HepG2 (cell line): Measurements from ENCODE around the gene ATP6V0E2. TPM values are rescaled to one million over a fixed set of nuclear protein-coding genes. Genes with fewer than 3 reads are reported as not detected.

Experiments used
- CCAR2 ChIP-seq: fragments of 200-400 bp; formaldehyde crosslinking; optimal IDR thresholded peaks from 2 replicates; pipeline ENCODE3; 2018; ENCODE audit warnings: low read depth, mild to moderate bottlenecking, low read length, moderate library complexity
- FOXJ3 ChIP-seq: sonication (generic); formaldehyde crosslinking; IDR thresholded peaks from 2 replicates; pipeline ENCODE4 v1.4.0; 2020; ENCODE audit warnings: missing genetic modification reagents, mild to moderate bottlenecking, borderline replicate concordance
- GABPB1 ChIP-seq: IDR thresholded peaks from 2 replicates; pipeline ENCODE4 v1.6.1; 2016; ENCODE audit warnings: mild to moderate bottlenecking, missing genetic modification reagents, moderate library complexity, missing compliant biosample characterization
- GPN1 ChIP-seq: sonication (generic); formaldehyde crosslinking; IDR thresholded peaks from 2 replicates; pipeline ENCODE4 v1.5.1; 2020; ENCODE audit warnings: missing genetic modification reagents, borderline replicate concordance
- GTF3A ChIP-seq: sonication (generic); formaldehyde crosslinking; conservative IDR thresholded peaks from 2 replicates; pipeline ENCODE4 v1.4.0; 2020; ENCODE audit warnings: mild to moderate bottlenecking, missing genetic modification reagents
- GZF1 ChIP-seq: sonication (generic); formaldehyde crosslinking; IDR thresholded peaks from 2 replicates; pipeline ENCODE4 v1.5.1; 2020; ENCODE audit warnings: mild to moderate bottlenecking, missing genetic modification reagents
- KAT8 ChIP-seq: IDR thresholded peaks from 2 replicates; pipeline ENCODE4 v1.6.1; 2016; ENCODE audit warnings: missing genetic modification reagents, missing compliant biosample characterization
- POGZ ChIP-seq: sonication (generic); formaldehyde crosslinking; IDR thresholded peaks from 2 replicates; pipeline ENCODE4 v1.4.0; 2020; ENCODE audit warnings: mild to moderate bottlenecking, missing genetic modification reagents
- POLR2AphosphoS5 ChIP-seq: IDR thresholded peaks from 2 replicates; pipeline ENCODE4 v1.6.1; 2012; ENCODE audit warnings: low read depth, low read length
- RBM22 ChIP-seq: fragments of 200-400 bp; formaldehyde crosslinking; optimal IDR thresholded peaks from 2 replicates; pipeline ENCODE3; 2017; ENCODE audit warnings: mild to moderate bottlenecking, low read length, moderate library complexity
- RFXANK ChIP-seq: IDR thresholded peaks from 2 replicates; pipeline ENCODE4 v1.6.1; 2016
- SP140L ChIP-seq: sonication (generic); formaldehyde crosslinking; IDR thresholded peaks from 2 replicates; pipeline ENCODE4 v1.4.0; 2020; ENCODE audit warnings: missing genetic modification reagents, borderline replicate concordance
- TBL1XR1 ChIP-seq: fragments of 150-350 bp; IDR thresholded peaks from 2 replicates; pipeline ENCODE4 v1.6.1; 2014; ENCODE audit warnings: borderline replicate concordance, low read length; ENCODE audit not compliant: partially characterized antibody
- ZNF17 ChIP-seq: sonication (generic); formaldehyde crosslinking; IDR thresholded peaks from 2 replicates; pipeline ENCODE4 v1.5.0; 2020; ENCODE audit warnings: mild to moderate bottlenecking, missing genetic modification reagents
- ZNF180 ChIP-seq: sonication (generic); formaldehyde crosslinking; IDR thresholded peaks from 2 replicates; pipeline ENCODE4 v1.4.0; 2020; ENCODE audit warnings: low read depth, missing genetic modification reagents, borderline replicate concordance
- ZNF292 ChIP-seq: sonication (generic); formaldehyde crosslinking; IDR thresholded peaks from 2 replicates; pipeline ENCODE4 v1.8.1; 2022; ENCODE audit warnings: mild to moderate bottlenecking, low read depth, missing genetic modification reagents, borderline replicate concordance
- ZNF430 ChIP-seq: sonication (generic); formaldehyde crosslinking; IDR thresholded peaks from 2 replicates; pipeline ENCODE4 v1.9.0; 2021; ENCODE audit warnings: mild to moderate bottlenecking, missing genetic modification reagents
- ZNF451 ChIP-seq: sonication (generic); formaldehyde crosslinking; IDR thresholded peaks from 2 replicates; pipeline ENCODE4 v1.5.0; 2020; ENCODE audit warnings: mild to moderate bottlenecking, missing genetic modification reagents
- ZNF761 ChIP-seq: sonication (generic); formaldehyde crosslinking; conservative IDR thresholded peaks from 2 replicates; pipeline ENCODE4 v1.4.0; 2020; ENCODE audit warnings: mild to moderate bottlenecking, missing genetic modification reagents
- ZNF776 ChIP-seq: sonication (generic); formaldehyde crosslinking; IDR thresholded peaks from 2 replicates; pipeline ENCODE4 v1.4.0; 2020; ENCODE audit warnings: mild to moderate bottlenecking, missing genetic modification reagents
- ZSCAN29 ChIP-seq: sonication (generic); formaldehyde crosslinking; conservative IDR thresholded peaks from 2 replicates; pipeline ENCODE4 v1.4.0; 2020; ENCODE audit warnings: mild to moderate bottlenecking, missing genetic modification reagents
- ZSCAN31 ChIP-seq: sonication (generic); formaldehyde crosslinking; IDR thresholded peaks from 2 replicates; pipeline ENCODE4 v1.5.0; 2020; ENCODE audit warnings: low read depth, mild to moderate bottlenecking, missing genetic modification reagents
- polyA plus RNA-seq, 8 experiments: library from polyadenylated mRNA; depleted of rRNA in 3 of 8; stranded (reverse) in 7 of 8; unstranded in 1 of 8; fragments of >200 nt; fragmentation: Illumina TruSeq in 4 of 8; extraction: Trizol in 4 of 8; gene quantifications; 2 replicates each; pipeline versions ENCODE4 v1.2.1 to v1.2.3, GENCODE V29; 2011 to 2016; ENCODE audit warnings: low read depth in 4 of 8, missing spikeins in 1 of 8, mixed read lengths in 1 of 8; ENCODE audit not compliant: insufficient read depth in 1 of 8
- total RNA-seq, 5 experiments: library from RNA; depleted of rRNA; stranded (reverse); fragments of >200 nt; fragmentation: Illumina TruSeq; extraction: Trizol; gene quantifications; 2 replicates each; pipeline ENCODE4 v1.2.3, GENCODE V29; 2016; ENCODE audit warnings: low read depth in 1 of 5
- TF ChIP-seq, protein P1 (sequence below): sonication (generic); formaldehyde crosslinking; IDR thresholded peaks from 2 replicates; pipeline ENCODE4 v1.8.0; 2022; ENCODE audit warnings: missing genetic modification reagents, low read depth, mild to moderate bottlenecking, borderline replicate concordance
- TF ChIP-seq, protein P2 (sequence below): sonication (generic); formaldehyde crosslinking; IDR thresholded peaks from 2 replicates; pipeline ENCODE4 v1.8.1; 2023; ENCODE audit warnings: mild to moderate bottlenecking, inconsistent platforms, moderate library complexity, missing genetic modification reagents, borderline replicate concordance
- TF ChIP-seq, protein P3 (sequence below): IDR thresholded peaks from 2 replicates; pipeline ENCODE4 v1.6.1; 2012; ENCODE audit warnings: inconsistent platforms
- TF ChIP-seq, protein P4 (sequence below): sonication (generic); formaldehyde crosslinking; IDR thresholded peaks from 2 replicates; pipeline ENCODE4 v1.5.1; 2020; ENCODE audit warnings: mild to moderate bottlenecking, missing genetic modification reagents, moderate library complexity

ATP6V0E2 gene
- total and polyA plus RNA-seq, 2 of the 13 experiments (the other 11 are each of a cell fraction or from before 2014, with no cell fraction given) = 36.8 to 203 TPM

DNA sequence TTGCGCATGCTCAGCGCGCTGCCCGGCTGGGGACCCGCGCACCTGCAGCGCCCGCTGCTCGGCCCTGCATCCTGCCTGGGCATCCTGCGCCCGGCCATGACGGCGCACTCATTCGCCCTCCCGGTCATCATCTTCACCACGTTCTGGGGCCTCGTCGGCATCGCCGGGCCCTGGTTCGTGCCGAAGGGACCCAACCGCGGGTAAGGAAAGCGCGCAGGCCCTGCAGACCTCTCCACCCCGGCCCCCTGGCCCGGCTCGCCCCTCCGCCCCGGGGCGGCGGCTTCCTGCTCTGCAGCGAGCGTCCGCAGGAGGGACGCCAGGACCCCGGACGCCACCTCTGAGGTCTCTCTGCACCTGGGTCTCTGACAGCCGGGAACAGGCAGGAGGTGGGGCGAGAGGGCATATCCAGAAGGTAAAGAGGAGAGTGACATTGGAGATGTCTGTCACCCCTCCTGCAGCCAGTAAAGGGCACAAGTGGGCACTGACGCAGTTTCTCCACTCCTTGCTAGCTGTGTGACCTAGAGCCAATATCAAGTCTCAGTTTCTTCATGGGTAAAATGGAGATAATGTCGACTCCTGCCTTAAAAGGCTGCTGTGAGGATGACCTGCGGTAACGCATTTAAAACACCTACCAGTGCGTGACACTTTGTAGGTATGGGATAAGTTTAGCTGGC is 338 bp downstream of the ATP6V0E2 start (continued):
- peak; percentile 66; the same call in 1 of the 2 replicates for TF ChIP-seq ZNF430 (CRISPR knock-in tag)
- TF ChIP-seq GPN1 = no peak
- TF ChIP-seq ZNF776 (CRISPR knock-in tag) = no peak
- TF ChIP-seq KAT8 = peak; percentile 59; the same call in 1 of the 2 replicates
- no peak for TF ChIP-seq SP140L (CRISPR knock-in tag)
- TF ChIP-seq ZSCAN29 = 0 out of 2 replicates have a peak, but pooled peaks have one; percentile 56
- TF ChIP-seq, protein P1, sequence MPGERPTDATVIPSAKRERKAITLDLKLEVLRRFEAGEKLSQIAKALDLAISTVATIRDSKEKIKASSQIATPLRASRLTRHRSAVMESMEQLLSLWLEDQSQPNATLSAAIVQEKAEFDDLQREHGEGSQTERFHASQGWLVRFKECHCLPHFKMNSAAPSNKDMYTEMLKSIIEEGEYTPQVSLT (CRISPR knock-in tag) = no peak
- no peak for TF ChIP-seq FOXJ3 (CRISPR knock-in tag)
- peak; percentile 52; the same call in 1 of the 2 replicates for TF ChIP-seq ZSCAN31 (CRISPR knock-in tag)
- peak; percentile 57 for TF ChIP-seq GABPB1 (CRISPR knock-in tag)
- TF ChIP-seq ZNF761 (CRISPR knock-in tag) = no peak
- TF ChIP-seq, protein P2, sequence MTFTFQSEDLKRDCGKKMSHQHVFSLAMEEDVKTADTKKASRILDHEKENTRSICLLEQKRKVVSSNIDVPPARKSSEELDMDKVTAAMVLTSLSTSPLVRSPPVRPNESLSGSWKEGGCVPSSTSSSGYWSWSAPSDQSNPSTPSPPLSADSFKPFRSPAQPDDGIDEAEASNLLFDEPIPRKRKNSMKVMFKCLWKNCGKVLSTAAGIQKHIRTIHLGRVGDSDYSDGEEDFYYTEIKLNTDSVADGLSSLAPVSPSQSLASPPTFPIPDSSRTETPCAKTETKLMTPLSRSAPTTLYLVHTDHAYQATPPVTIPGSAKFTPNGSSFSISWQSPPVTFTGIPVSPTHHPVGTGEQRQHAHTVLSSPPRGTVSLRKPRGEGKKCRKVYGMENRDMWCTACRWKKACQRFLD (CRISPR knock-in tag) = no peak
- TF ChIP-seq, protein P3, sequence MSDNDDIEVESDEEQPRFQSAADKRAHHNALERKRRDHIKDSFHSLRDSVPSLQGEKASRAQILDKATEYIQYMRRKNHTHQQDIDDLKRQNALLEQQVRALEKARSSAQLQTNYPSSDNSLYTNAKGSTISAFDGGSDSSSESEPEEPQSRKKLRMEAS = peak; percentile 30; the same call in 1 of the 2 replicates
- TF ChIP-seq ZNF17 (CRISPR knock-in tag) = no peak
- TF ChIP-seq, protein P4, sequence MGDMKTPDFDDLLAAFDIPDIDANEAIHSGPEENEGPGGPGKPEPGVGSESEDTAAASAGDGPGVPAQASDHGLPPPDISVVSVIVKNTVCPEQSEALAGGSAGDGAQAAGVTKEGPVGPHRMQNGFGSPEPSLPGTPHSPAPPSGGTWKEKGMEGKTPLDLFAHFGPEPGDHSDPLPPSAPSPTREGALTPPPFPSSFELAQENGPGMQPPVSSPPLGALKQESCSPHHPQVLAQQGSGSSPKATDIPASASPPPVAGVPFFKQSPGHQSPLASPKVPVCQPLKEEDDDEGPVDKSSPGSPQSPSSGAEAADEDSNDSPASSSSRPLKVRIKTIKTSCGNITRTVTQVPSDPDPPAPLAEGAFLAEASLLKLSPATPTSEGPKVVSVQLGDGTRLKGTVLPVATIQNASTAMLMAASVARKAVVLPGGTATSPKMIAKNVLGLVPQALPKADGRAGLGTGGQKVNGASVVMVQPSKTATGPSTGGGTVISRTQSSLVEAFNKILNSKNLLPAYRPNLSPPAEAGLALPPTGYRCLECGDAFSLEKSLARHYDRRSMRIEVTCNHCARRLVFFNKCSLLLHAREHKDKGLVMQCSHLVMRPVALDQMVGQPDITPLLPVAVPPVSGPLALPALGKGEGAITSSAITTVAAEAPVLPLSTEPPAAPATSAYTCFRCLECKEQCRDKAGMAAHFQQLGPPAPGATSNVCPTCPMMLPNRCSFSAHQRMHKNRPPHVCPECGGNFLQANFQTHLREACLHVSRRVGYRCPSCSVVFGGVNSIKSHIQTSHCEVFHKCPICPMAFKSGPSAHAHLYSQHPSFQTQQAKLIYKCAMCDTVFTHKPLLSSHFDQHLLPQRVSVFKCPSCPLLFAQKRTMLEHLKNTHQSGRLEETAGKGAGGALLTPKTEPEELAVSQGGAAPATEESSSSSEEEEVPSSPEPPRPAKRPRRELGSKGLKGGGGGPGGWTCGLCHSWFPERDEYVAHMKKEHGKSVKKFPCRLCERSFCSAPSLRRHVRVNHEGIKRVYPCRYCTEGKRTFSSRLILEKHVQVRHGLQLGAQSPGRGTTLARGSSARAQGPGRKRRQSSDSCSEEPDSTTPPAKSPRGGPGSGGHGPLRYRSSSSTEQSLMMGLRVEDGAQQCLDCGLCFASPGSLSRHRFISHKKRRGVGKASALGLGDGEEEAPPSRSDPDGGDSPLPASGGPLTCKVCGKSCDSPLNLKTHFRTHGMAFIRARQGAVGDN (CRISPR knock-in tag) = peak; percentile 37
- TF ChIP-seq RFXANK (CRISPR knock-in tag) = no peak
- no peak for TF ChIP-seq CCAR2
- TF ChIP-seq TBL1XR1 = peak; percentile 7
- TF ChIP-seq ZNF451 (CRISPR knock-in tag) = no peak
- peak; percentile 59; the same call in 1 of the 2 replicates for TF ChIP-seq POGZ (CRISPR knock-in tag)
- TF ChIP-seq POLR2AphosphoS5 = peak; percentile 57
- TF ChIP-seq RBM22 = no peak
- TF ChIP-seq ZNF292 = no peak
- no peak for TF ChIP-seq GZF1
- TF ChIP-seq GTF3A (CRISPR knock-in tag) = no peak
- TF ChIP-seq ZNF180 (CRISPR knock-in tag) = no peak
